CD14-positive monocyte (primary cell): ENCODE results near the gene BLM. TPM values are rescaled to one million over a fixed set of nuclear protein-coding genes. Genes with fewer than 3 reads are reported as not detected.
"Not testable (repeated sequence)": the region's sequence is repeated elsewhere in the genome, so short reads cannot be mapped to it uniquely, and the experiment has no call there.

Source experiments
- DNase-seq, 3 donors: peaks; one replicate each; pipeline ENCODE4 v3.0.0-alpha.2; 2011 to 2022
- H2AFZ ChIP-seq: 2 replicates; pipeline ENCODE4 v1.6.0; 2012; ENCODE audit warnings: mild to moderate bottlenecking, low read depth, low read length, inconsistent platforms; ENCODE audit not compliant: insufficient read depth, poor library complexity, severe bottlenecking
- H3K27ac ChIP-seq, 2 donors: 1 replicate in 1 of 2; 2 replicates in 1 of 2; pipeline ENCODE4 v1.5.1; 2012 to 2013; ENCODE audit warnings: low read length in 2 of 2, control low read depth in 1 of 2, inconsistent platforms in 1 of 2, low read depth in 1 of 2, mild to moderate bottlenecking in 1 of 2
- H3K27me3 ChIP-seq, 2 donors: one replicate each; pipeline versions ENCODE4 v1.6.0 to v1.6.1; 2011 to 2013; ENCODE audit warnings: low read length in 2 of 2; ENCODE audit not compliant: control insufficient read depth in 2 of 2, insufficient read depth in 2 of 2
- H3K36me3 ChIP-seq, 2 donors: replicated peaks in 1 of 2; 1 replicate in 1 of 2; 2 replicates in 1 of 2; pipeline versions ENCODE4 v1.5.1 to v1.6.1; 2012 to 2013; ENCODE audit warnings: low read length in 2 of 2, control low read depth in 1 of 2, inconsistent platforms in 1 of 2, mild to moderate bottlenecking in 1 of 2; ENCODE audit not compliant: insufficient read depth in 2 of 2, control insufficient read depth in 1 of 2
- H3K4me1 ChIP-seq, 2 donors: 1 replicate in 1 of 2; 2 replicates in 1 of 2; pipeline versions ENCODE4 v1.5.1 to v1.6.1; 2012 to 2013; ENCODE audit warnings: low read length in 2 of 2, control low read depth in 1 of 2, inconsistent platforms in 1 of 2, mild to moderate bottlenecking in 1 of 2, moderate library complexity in 1 of 2; ENCODE audit not compliant: insufficient read depth in 2 of 2, control insufficient read depth in 1 of 2
- H3K4me2 ChIP-seq: replicated peaks from 2 replicates; pipeline ENCODE3; 2012; ENCODE audit warnings: low read length, moderate library complexity, mild to moderate bottlenecking; ENCODE audit not compliant: poor library complexity, severe bottlenecking; ENCODE audit errors: extremely low read depth
- H3K4me3 ChIP-seq, 3 experiments: fragments of 200-600 bp in 1 of 3; sonication (generic) in 1 of 3; replicated peaks in 1 of 3; 1 replicate in 2 of 3; 2 replicates in 1 of 3; pipeline ENCODE4 v1.5.1; 2011 to 2013; ENCODE audit warnings: low read length in 3 of 3, mild to moderate bottlenecking in 3 of 3, control low read depth in 2 of 3, low read depth in 2 of 3, inconsistent platforms in 1 of 3, moderate library complexity in 1 of 3
- H3K79me2 ChIP-seq: 2 replicates; pipeline ENCODE4 v1.6.0; 2012; ENCODE audit warnings: mild to moderate bottlenecking, control low read depth, inconsistent platforms, low read length, moderate library complexity; ENCODE audit not compliant: insufficient read depth
- H3K9ac ChIP-seq: 2 replicates; pipeline ENCODE4 v1.6.0; 2017; ENCODE audit warnings: low read length, mild to moderate bottlenecking; ENCODE audit not compliant: insufficient read depth, poor library complexity, severe bottlenecking
- H3K9me3 ChIP-seq, 2 donors: replicated peaks in 1 of 2; 1 replicate in 1 of 2; 2 replicates in 1 of 2; pipeline versions ENCODE4 v1.5.1 to v1.6.1; 2012 to 2013; ENCODE audit warnings: low read length in 2 of 2, control low read depth in 1 of 2; ENCODE audit not compliant: control insufficient read depth in 1 of 2, insufficient read depth in 1 of 2
- H4K20me1 ChIP-seq: 2 replicates; pipeline ENCODE4 v1.6.0; 2012; ENCODE audit warnings: mild to moderate bottlenecking, low read length, control low read depth, moderate library complexity; ENCODE audit not compliant: insufficient read depth
- H3K27ac Mint-ChIP-seq, 7 donors: one replicate each; pipeline ENCODE4 v1.8.0; 2020; ENCODE audit warnings: mild to moderate bottlenecking in 7 of 7, mixed read lengths in 7 of 7, moderate library complexity in 6 of 7, inconsistent platforms in 2 of 7
- H3K27me3 Mint-ChIP-seq, 3 donors: one replicate each; pipeline ENCODE4 v1.8.0; 2021 to 2022; ENCODE audit warnings: low read depth in 3 of 3, mild to moderate bottlenecking in 3 of 3, mixed read lengths in 3 of 3, moderate library complexity in 3 of 3, inconsistent platforms in 1 of 3
- H3K36me3 Mint-ChIP-seq, 2 donors: one replicate each; pipeline ENCODE4 v1.8.0; 2020; ENCODE audit warnings: mixed read lengths in 2 of 2, inconsistent platforms in 1 of 2, mild to moderate bottlenecking in 1 of 2
- H3K4me1 Mint-ChIP-seq: one replicate; pipeline ENCODE4 v1.8.0; 2020; ENCODE audit warnings: mild to moderate bottlenecking, mixed read lengths
- H3K4me3 Mint-ChIP-seq, 2 donors: one replicate each; pipeline ENCODE4 v1.8.0; 2020; ENCODE audit warnings: mild to moderate bottlenecking in 2 of 2, mixed read lengths in 2 of 2, moderate library complexity in 1 of 2
- H3K9me3 Mint-ChIP-seq, 7 donors: one replicate each; pipeline ENCODE4 v1.8.0; 2020 to 2022; ENCODE audit warnings: mixed read lengths in 7 of 7, mild to moderate bottlenecking in 6 of 7, moderate library complexity in 6 of 7, inconsistent platforms in 2 of 7
- WGBS: methylation state at CpG from one replicate; pipeline ENCODE4 v1.1.5; 2013; ENCODE audit warnings: missing lambda C conversion rate; ENCODE audit not compliant: insufficient coverage; 5-methylcytosine and 5-hydroxymethylcytosine counted together
- intact Hi-C, 2 donors: fragments of 100-400 bp; cut with micrococcal nuclease; formaldehyde crosslinking; loops; one replicate each; pipeline versions ENCODE4 v1.15.0 to v1.15.1; 2023
- polyA plus RNA-seq, 3 donors: library from polyadenylated mRNA; depleted of rRNA in 1 of 3; unstranded in 2 of 3; stranded (reverse) in 1 of 3; fragments of 300-500 nt in 2 of 3; fragments of >200 nt in 1 of 3; fragmentation: Illumina TruSeq in 2 of 3; gene quantifications; 1 replicate in 2 of 3; 2 replicates in 1 of 3; pipeline ENCODE4 v1.2.3, GENCODE V29; 2012 to 2021
- TF ChIP-seq, protein P1 (sequence below): fragments of 200-600 bp; IDR thresholded peaks from one replicate; pipeline ENCODE4 v1.8.0; 2022; ENCODE audit warnings: antibody characterized with exemption, mild to moderate bottlenecking

Gene BLM
- polyA plus RNA-seq, 3 donors = 0.69 to 2.3 (median 1.2) TPM

DNA sequence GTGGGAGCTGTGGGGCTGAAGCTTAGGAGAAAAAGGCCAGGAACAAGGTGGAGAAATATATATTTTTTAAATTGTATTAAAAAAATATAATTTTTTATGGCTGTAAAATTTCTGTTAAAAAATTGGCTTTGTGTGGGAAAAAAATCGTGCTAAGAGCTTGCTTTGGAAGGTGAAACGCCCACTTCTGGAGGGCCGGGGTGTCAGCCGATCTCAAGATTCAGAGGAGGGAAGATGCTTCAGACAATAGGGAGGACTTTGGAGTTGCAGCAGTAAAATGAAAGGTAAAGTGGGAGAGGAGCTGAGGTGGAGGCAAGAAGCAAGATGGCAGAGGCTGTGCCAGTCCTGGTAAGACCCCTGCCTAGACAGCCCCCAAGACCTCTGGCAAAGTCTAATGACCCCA is 45.9 kb upstream of the BLM start:
- H3K4me2 ChIP-seq = no peak overlapping the region
- H3K79me2 ChIP-seq = no peaks in the 10 kb centered on the region
- H3K27ac Mint-ChIP-seq = peak overlapping the region in 1 of 7 donors; percentile 23
- no peaks in the 10 kb centered on the region for H4K20me1 ChIP-seq
- no peaks in the 10 kb centered on the region for H3K9me3 ChIP-seq
- H3K4me3 Mint-ChIP-seq = no peak overlapping the region
- H3K27me3 Mint-ChIP-seq = peaks cover 2 to 13% (median 11%) of the 10 kb centered on the region in 3 donors
- H3K27ac ChIP-seq = no peak overlapping the region
- no peaks in the 10 kb centered on the region for H3K27me3 ChIP-seq
- H3K9me3 Mint-ChIP-seq = peaks cover 0 to 3% (median 0%) of the 10 kb centered on the region in 7 donors
- TF ChIP-seq, protein P1, sequence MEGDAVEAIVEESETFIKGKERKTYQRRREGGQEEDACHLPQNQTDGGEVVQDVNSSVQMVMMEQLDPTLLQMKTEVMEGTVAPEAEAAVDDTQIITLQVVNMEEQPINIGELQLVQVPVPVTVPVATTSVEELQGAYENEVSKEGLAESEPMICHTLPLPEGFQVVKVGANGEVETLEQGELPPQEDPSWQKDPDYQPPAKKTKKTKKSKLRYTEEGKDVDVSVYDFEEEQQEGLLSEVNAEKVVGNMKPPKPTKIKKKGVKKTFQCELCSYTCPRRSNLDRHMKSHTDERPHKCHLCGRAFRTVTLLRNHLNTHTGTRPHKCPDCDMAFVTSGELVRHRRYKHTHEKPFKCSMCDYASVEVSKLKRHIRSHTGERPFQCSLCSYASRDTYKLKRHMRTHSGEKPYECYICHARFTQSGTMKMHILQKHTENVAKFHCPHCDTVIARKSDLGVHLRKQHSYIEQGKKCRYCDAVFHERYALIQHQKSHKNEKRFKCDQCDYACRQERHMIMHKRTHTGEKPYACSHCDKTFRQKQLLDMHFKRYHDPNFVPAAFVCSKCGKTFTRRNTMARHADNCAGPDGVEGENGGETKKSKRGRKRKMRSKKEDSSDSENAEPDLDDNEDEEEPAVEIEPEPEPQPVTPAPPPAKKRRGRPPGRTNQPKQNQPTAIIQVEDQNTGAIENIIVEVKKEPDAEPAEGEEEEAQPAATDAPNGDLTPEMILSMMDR = no peak
- intact Hi-C loops = no loop called here
- H3K4me1 ChIP-seq = peaks cover under 1 to 1% of the 10 kb centered on the region in 2 donors
- H3K4me1 Mint-ChIP-seq = peaks cover 10% of the 10 kb centered on the region
- no peak for DNase-seq
- no peak overlapping the region for H3K4me3 ChIP-seq
- H2AFZ ChIP-seq = no peak overlapping the region
- no peak overlapping the region for H3K9ac ChIP-seq
- no peaks in the 10 kb centered on the region for H3K36me3 ChIP-seq
- peaks cover 0 to 3% of the 10 kb centered on the region in 2 donors for H3K36me3 Mint-ChIP-seq
- 97% methylated on average over 4 of the region's 4 CpGs for WGBS

DNA sequence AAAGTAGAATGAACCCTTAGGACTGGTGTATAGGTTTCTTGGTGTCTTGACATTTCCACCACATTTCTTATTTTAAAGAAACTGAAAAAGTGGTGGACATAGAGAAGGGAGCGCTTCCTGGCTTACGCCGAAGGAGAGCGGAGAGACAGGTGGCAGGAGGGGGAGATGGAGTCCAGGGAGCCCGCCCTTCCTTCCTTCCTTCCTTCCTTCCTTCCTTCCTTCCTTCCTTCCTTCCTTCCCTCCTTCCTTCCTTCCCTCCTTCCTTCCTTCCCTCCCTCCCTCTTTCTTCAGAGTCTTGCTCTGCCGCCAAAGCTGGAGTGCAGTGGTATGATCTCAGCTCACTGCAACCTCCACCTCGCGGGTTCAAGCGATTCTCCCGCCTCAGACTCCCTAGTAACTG is 43.8 kb upstream of the BLM start:
- H3K4me3 ChIP-seq, H3K27me3 ChIP-seq, H3K27ac ChIP-seq, H3K36me3 Mint-ChIP-seq, H4K20me1 ChIP-seq, DNase-seq, H3K9me3 ChIP-seq, H3K4me3 Mint-ChIP-seq, H3K9ac ChIP-seq, H3K4me1 Mint-ChIP-seq, H3K4me2 ChIP-seq, H3K79me2 ChIP-seq, intact Hi-C loops, H2AFZ ChIP-seq, H3K9me3 Mint-ChIP-seq, H3K36me3 ChIP-seq, H3K4me1 ChIP-seq, H3K27ac Mint-ChIP-seq: not testable (repeated sequence)
- H3K27me3 Mint-ChIP-seq = peaks cover 0 to 11% (median 7%) of the 10 kb centered on the region in 3 donors
- no CpG with 5 or more reads among the region's 10 CpGs for WGBS
